Keratinocyte (primary cell): ENCODE measurements around the gene PSD2. TPM values are rescaled to one million over a fixed set of nuclear protein-coding genes. Genes with fewer than 3 reads are reported as not detected.

Source experiments
- DNase-seq: peaks from one replicate; pipeline ENCODE4 v3.0.0-alpha.2; 2011; ENCODE audit warnings: low read depth, missing footprints, low spot score
- FAIRE-seq: peaks from 2 replicates; lab custom pipeline; 2011; peaks lifted over from hg19 to GRCh38; lab: Jason Lieb, UNC
- H2AFZ ChIP-seq: 2 replicates; pipeline ENCODE4 v1.6.0; 2012; ENCODE audit warnings: low read length, control low read depth, inconsistent platforms; ENCODE audit not compliant: control insufficient read depth
- H3K27ac ChIP-seq: 2 replicates; pipeline ENCODE4 v1.5.1; 2011; ENCODE audit warnings: low read length; ENCODE audit not compliant: control insufficient read depth, insufficient read depth
- H3K27me3 ChIP-seq: 3 replicates; pipeline ENCODE4 v1.6.0; 2011; ENCODE audit warnings: low read length; ENCODE audit not compliant: control insufficient read depth, insufficient read depth; ENCODE audit errors: extremely low read depth
- H3K36me3 ChIP-seq, 2 experiments: 2 replicates in 1 of 2; 3 replicates in 1 of 2; pipeline ENCODE4 v1.5.1; 2011; ENCODE audit warnings: low read length in 2 of 2, mild to moderate bottlenecking in 1 of 2; ENCODE audit not compliant: control insufficient read depth in 2 of 2, insufficient read depth in 2 of 2; ENCODE audit errors: extremely low read depth in 1 of 2
- H3K4me1 ChIP-seq: 3 replicates; pipeline ENCODE4 v1.5.1; 2011; ENCODE audit warnings: low read length; ENCODE audit not compliant: control insufficient read depth, insufficient read depth; ENCODE audit errors: extremely low read depth
- H3K4me2 ChIP-seq: 3 replicates; pipeline ENCODE4 v1.6.0; 2011; ENCODE audit warnings: low read depth, low read length; ENCODE audit not compliant: control insufficient read depth, insufficient read depth; ENCODE audit errors: extremely low read depth
- H3K4me3 ChIP-seq, 3 experiments: fragments of 200-600 bp in 1 of 3; sonication (generic) in 1 of 3; 2 replicates in 2 of 3; 3 replicates in 1 of 3; pipeline ENCODE4 v1.5.1; 2011 to 2016; ENCODE audit warnings: low read length in 3 of 3, mild to moderate bottlenecking in 3 of 3, control low read depth in 2 of 3, inconsistent platforms in 1 of 3, low read depth in 1 of 3, mixed read lengths in 1 of 3, mixed run types in 1 of 3, moderate library complexity in 1 of 3; ENCODE audit not compliant: control insufficient read depth in 2 of 3, insufficient read depth in 2 of 3; ENCODE audit errors: extremely low read depth in 1 of 3
- H3K79me2 ChIP-seq: 2 replicates; pipeline ENCODE4 v1.6.0; 2012; ENCODE audit warnings: low read length; ENCODE audit not compliant: control insufficient read depth, insufficient read depth
- H3K9ac ChIP-seq: 3 replicates; pipeline ENCODE4 v1.6.0; 2011; ENCODE audit warnings: low read length; ENCODE audit not compliant: control insufficient read depth, insufficient read depth; ENCODE audit errors: extremely low read depth
- H3K9me1 ChIP-seq: 3 replicates; pipeline ENCODE4 v1.6.0; 2011; ENCODE audit warnings: low read length; ENCODE audit not compliant: control insufficient read depth, insufficient read depth; ENCODE audit errors: extremely low read depth
- H3K9me3 ChIP-seq: 2 replicates; pipeline ENCODE4 v1.5.1; 2012; ENCODE audit warnings: low read depth, low read length; ENCODE audit not compliant: control insufficient read depth
- H4K20me1 ChIP-seq: 3 replicates; pipeline ENCODE4 v1.6.0; 2011; ENCODE audit warnings: low read length; ENCODE audit not compliant: control insufficient read depth, insufficient read depth; ENCODE audit errors: extremely low read depth
- EZH2 ChIP-seq: IDR thresholded peaks from one replicate; pipeline ENCODE4 v1.6.1; 2012; ENCODE audit warnings: inconsistent platforms, mild to moderate bottlenecking, low read length, moderate library complexity
- dilution Hi-C: fragments of 300-500 bp; cut with MboI; formaldehyde crosslinking; loops from one replicate; pipeline ENCODE4 v1.7.0; 2020; ENCODE audit warnings: low sequenced_read_pairs; ENCODE audit not compliant: extremely low pct_ligation_motif_present
- polyA plus RNA-seq, 5 experiments: library from polyadenylated mRNA; depleted of rRNA in 3 of 5; stranded (reverse) in 3 of 5; stranded (forward) in 1 of 5; unstranded in 1 of 5; fragments of >200 nt; gene quantifications; 1 replicate in 1 of 5; 2 replicates in 3 of 5; 3 replicates in 1 of 5; pipeline versions ENCODE4 v1.2.1 to v1.2.3, GENCODE V29; 2011 to 2012; ENCODE audit warnings: missing spikeins in 2 of 5, low read depth in 1 of 5, low replicate concordance in 1 of 5
- TF ChIP-seq, protein P1 (sequence below), 3 experiments: IDR thresholded peaks in 1 of 3; conservative IDR thresholded peaks in 1 of 3; optimal IDR thresholded peaks in 1 of 3; 2 replicates in 2 of 3; 3 replicates in 1 of 3; pipeline versions ENCODE3 to v1.5.1; 2011; ENCODE audit warnings: low read length in 3 of 3, mild to moderate bottlenecking in 3 of 3, moderate library complexity in 2 of 3, control low read depth in 1 of 3, inconsistent platforms in 1 of 3; ENCODE audit not compliant: insufficient read depth in 2 of 3; ENCODE audit errors: extremely low read depth in 1 of 3

Gene PSD2
- polyA plus RNA-seq, 1 donor (not counting 4 experiments of a cell fraction or from before 2014, with no cell fraction given): not detected

DNA sequence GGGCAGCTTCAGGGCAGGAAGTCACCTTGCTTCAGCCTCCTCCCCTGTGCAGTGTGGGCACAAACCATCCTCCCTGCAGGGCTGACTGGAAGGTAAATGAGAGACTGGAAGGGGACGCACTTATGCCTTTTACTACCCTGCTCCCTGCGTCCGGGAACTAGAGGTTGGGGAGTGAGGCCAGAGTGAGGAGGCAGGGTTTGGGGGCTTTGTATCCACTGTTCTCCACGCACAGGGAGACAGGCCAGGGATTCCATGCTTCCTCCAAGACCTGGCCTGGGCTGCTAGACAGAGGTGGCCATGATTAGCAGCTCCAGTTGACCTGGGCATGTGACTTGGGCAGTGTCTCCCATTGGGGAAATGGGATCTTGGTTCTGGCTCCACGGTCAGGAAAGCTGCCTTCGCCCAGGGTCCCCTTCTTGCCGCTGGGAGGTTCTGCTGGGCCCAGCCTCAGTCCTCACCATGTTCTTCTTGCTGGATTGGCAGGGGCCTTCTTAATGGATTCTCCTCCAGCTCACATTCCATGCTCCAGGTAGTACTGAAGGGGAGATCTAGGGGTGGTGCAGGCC lies 37.0 kb upstream of the PSD2 start:
- no peak overlapping the region for H3K9ac ChIP-seq
- FAIRE-seq (no peak), DNase-seq (no peak)
- no peaks in the 10 kb centered on the region for H4K20me1 ChIP-seq
- no peak overlapping the region for H3K27ac ChIP-seq
- H3K4me3 ChIP-seq: no peak overlapping the region
- no peaks in the 10 kb centered on the region for H3K4me1 ChIP-seq
- no peaks in the 10 kb centered on the region for H3K9me3 ChIP-seq
- H3K4me2 ChIP-seq: no peak overlapping the region
- dilution Hi-C loops: no loop called here
- no peaks in the 10 kb centered on the region for H3K36me3 ChIP-seq
- H3K9me1 ChIP-seq: no peaks in the 10 kb centered on the region
- H3K27me3 ChIP-seq: peaks cover 45% of the 10 kb centered on the region
- TF ChIP-seq EZH2: no peak
- TF ChIP-seq, protein P1, sequence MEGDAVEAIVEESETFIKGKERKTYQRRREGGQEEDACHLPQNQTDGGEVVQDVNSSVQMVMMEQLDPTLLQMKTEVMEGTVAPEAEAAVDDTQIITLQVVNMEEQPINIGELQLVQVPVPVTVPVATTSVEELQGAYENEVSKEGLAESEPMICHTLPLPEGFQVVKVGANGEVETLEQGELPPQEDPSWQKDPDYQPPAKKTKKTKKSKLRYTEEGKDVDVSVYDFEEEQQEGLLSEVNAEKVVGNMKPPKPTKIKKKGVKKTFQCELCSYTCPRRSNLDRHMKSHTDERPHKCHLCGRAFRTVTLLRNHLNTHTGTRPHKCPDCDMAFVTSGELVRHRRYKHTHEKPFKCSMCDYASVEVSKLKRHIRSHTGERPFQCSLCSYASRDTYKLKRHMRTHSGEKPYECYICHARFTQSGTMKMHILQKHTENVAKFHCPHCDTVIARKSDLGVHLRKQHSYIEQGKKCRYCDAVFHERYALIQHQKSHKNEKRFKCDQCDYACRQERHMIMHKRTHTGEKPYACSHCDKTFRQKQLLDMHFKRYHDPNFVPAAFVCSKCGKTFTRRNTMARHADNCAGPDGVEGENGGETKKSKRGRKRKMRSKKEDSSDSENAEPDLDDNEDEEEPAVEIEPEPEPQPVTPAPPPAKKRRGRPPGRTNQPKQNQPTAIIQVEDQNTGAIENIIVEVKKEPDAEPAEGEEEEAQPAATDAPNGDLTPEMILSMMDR (optimal IDR thresholded peaks at IDR 0.05 in 1 of 3, IDR thresholded peaks at IDR 0.05 in 1 of 3, conservative IDR thresholded peaks at IDR 0.05 in 1 of 3; ENCODE audit: extremely low read depth in 1 of 3, insufficient read depth in 2 of 3, low read length in 3 of 3): no peak
- H2AFZ ChIP-seq: no peak overlapping the region
- H3K79me2 ChIP-seq: no peaks in the 10 kb centered on the region

DNA sequence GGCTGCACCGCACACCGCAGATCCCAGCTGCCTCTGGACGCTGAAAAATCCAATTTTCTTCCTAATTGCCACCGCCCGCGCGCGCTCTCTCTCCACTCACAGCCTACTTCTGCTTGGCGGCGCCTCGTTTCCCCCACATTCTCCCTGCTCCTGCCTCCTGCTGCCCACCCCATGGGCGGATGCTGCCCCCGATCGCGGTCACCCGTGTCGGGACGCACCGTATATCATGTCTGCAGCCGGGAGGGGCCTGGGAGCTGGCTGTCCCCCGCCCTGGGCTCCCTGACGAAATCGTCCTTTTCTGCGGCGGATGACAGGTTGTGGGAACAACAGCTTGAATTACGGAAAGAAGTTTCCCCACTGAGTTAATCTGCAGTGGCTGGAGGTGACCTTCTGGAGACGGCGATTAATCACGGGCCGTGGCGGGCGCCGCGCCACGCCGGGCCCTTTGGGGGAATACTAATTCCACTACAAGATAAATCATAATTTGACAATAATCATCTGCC lies 36.3 kb upstream of the PSD2 start:
- Histone ChIP-seq H3K4me3 (no peak overlapping the region), H3K4me1 (no peaks in the 10 kb centered on the region), H4K20me1 (no peaks in the 10 kb centered on the region), H3K36me3 (no peaks in the 10 kb centered on the region), H2AFZ (no peak overlapping the region), H3K9ac (no peak overlapping the region), H3K27me3 (peaks cover 51% of the 10 kb centered on the region), H3K4me2 (no peak overlapping the region), H3K9me1 (no peaks in the 10 kb centered on the region), H3K27ac (no peak overlapping the region), H3K79me2 (no peaks in the 10 kb centered on the region), H3K9me3 (no peaks in the 10 kb centered on the region)
- TF ChIP-seq, protein P1 (optimal IDR thresholded peaks at IDR 0.05 in 1 of 3, IDR thresholded peaks at IDR 0.05 in 1 of 3, conservative IDR thresholded peaks at IDR 0.05 in 1 of 3; ENCODE audit: extremely low read depth in 1 of 3, insufficient read depth in 2 of 3, low read length in 3 of 3): no peak
- no peak for TF ChIP-seq EZH2
- FAIRE-seq (no peak), DNase-seq (no peak)
- dilution Hi-C loops: no loop called here
